ENCODE results near the gene LRRC8D. TPM values are rescaled to one million over a fixed set of nuclear protein-coding genes. Genes with fewer than 3 reads are reported as not detected.

LRRC8D gene
- total RNA-seq, 1 donor from 2014 or later: 22.2 TPM

DNA sequence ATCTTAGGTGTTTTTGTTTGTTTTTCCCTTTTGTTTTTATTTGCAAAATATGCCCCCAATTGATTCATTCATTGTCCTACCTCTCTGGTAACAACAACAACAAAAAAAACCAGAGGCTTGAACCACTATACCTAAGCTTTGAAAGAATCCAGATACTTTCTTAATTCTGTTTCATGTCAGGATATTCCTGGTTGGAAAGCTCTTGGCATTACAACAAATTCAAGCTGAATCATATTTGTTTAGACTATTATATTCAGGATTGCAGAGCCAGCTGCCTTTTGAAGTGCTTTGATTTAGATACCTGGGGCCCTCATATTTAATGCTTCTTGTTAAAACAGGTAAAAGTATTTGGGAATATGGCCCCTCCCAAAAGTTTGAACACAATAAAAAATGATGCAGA lies 151.2 kb downstream of the LRRC8D start:
- intact Hi-C loops (cut with DNase I): no loop called here
- no peak overlapping the region for H3K27ac ChIP-seq
- H3K9me3 ChIP-seq: no peaks in the 10 kb centered on the region
- peaks cover 4% of the 10 kb centered on the region for H3K4me1 ChIP-seq
- ATAC-seq (no peak), DNase-seq (no peak)
- H3K4me3 ChIP-seq: no peak overlapping the region
- H3K36me3 ChIP-seq: no peaks in the 10 kb centered on the region
- H3K27me3 ChIP-seq (ENCODE audit: low read depth): no peaks in the 10 kb centered on the region
- TF ChIP-seq, protein P1, sequence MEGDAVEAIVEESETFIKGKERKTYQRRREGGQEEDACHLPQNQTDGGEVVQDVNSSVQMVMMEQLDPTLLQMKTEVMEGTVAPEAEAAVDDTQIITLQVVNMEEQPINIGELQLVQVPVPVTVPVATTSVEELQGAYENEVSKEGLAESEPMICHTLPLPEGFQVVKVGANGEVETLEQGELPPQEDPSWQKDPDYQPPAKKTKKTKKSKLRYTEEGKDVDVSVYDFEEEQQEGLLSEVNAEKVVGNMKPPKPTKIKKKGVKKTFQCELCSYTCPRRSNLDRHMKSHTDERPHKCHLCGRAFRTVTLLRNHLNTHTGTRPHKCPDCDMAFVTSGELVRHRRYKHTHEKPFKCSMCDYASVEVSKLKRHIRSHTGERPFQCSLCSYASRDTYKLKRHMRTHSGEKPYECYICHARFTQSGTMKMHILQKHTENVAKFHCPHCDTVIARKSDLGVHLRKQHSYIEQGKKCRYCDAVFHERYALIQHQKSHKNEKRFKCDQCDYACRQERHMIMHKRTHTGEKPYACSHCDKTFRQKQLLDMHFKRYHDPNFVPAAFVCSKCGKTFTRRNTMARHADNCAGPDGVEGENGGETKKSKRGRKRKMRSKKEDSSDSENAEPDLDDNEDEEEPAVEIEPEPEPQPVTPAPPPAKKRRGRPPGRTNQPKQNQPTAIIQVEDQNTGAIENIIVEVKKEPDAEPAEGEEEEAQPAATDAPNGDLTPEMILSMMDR (IDR thresholded peaks at IDR 0.05): no peak

DNA sequence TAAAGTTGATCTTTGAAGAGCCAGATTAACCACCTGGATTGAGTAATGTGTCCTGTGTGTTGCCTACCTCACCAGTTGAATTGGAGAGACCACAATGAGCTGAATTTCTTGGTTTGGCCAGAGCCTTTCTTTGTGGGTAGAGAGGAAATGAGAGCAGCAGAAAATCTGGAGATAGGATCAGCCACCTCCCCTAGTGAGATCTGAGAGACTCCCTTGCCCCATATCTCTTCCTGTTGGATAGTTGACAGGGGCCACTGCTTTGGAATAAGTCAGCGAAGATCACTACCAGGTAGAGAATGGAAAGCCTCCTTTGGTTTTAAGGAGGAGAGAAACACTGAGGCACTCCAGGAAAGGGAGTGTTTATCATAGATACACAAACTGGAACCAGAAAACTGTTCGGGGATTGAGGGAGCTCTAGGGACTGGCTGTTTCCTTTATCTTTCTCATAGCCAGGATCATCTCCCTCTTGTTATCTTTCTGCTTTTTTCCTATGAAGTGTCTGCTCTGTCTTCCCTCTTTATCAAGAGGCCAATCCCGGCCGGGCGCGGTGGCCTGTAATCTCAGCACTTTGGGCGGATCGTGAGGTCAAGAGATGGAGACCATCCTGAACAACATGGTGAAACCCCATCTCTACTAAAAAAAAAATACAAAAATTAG lies 152.8 kb downstream of the LRRC8D start:
- no peaks in the 10 kb centered on the region for H3K36me3 ChIP-seq
- ATAC-seq (no peak), DNase-seq (no peak)
- peaks cover 4% of the 10 kb centered on the region for H3K4me1 ChIP-seq
- H3K27me3 ChIP-seq (ENCODE audit: low read depth): no peaks in the 10 kb centered on the region
- H3K9me3 ChIP-seq: no peaks in the 10 kb centered on the region
- intact Hi-C loops (cut with DNase I): no loop called here
- H3K27ac ChIP-seq: no peak overlapping the region
- no peak overlapping the region for H3K4me3 ChIP-seq
- TF ChIP-seq, protein P1 (IDR thresholded peaks at IDR 0.05): no peak

DNA sequence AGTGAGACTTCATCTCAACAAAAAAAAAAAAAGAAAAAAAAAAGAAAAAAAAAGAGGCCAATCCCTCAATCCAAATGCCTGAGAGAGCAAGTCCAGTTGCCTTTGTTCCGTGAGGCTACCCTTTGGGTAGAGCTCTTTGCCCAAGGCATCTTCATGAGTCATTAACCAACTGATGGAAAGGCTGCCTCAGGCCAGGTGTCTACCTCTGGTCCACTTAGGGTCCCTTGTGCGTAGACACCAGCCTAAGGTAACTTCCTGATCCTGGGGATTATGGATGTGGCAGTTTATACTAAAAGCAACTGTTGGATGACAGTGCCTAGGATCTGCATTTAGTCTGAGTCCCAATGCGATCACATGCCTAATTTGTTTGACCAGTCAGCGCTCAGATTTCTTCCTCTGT lies 153.4 kb downstream of the LRRC8D start:
- Histone ChIP-seq H3K36me3 (no peaks in the 10 kb centered on the region), H3K27ac (no peak overlapping the region), H3K4me1 (peaks cover 4% of the 10 kb centered on the region), H3K4me3 (no peak overlapping the region), H3K9me3 (no peaks in the 10 kb centered on the region), H3K27me3 (ENCODE audit: low read depth) (no peaks in the 10 kb centered on the region)
- intact Hi-C loops (cut with DNase I): no loop called here
- TF ChIP-seq, protein P1 (IDR thresholded peaks at IDR 0.05): no peak
- no peak for DNase-seq
- no peak for ATAC-seq

DNA sequence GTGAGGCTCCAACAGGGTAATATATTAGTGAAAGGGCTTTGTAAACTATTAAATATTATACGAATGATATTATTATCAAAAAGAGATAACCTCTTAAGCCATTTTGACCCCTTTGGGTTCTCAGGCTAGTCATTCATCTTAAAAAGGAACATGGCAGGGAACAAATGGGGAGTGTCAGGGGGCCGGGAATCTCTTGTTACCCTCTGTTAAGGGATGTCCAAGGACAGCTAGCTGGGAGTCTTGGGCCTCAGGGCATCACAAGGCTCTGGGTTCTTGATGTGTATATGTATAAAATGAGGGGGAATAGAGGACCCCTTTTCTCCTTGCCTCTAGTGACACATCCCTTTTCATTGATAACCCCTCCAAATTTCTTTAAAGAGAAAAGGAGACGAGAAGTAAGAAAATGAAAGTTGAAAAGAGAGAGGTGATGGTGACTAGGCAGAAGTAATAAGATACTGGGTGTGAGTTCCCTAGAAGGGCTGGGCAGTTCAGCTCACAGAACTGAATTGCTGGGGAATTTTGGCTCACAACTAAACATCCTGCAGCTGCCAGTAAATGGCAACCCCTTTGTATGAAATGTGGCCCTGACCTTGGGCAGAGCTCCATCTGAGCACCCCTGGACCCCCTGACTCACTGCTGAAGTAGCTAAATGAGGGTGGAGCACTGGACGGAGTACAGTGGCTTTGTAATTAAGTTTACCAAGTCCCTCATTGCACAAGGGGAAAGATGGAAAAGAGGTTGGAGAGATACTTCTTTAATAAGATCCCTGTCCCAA lies 154.1 kb downstream of the LRRC8D start:
- Histone ChIP-seq H3K27me3 (ENCODE audit: low read depth) (no peaks in the 10 kb centered on the region), H3K27ac (no peak overlapping the region), H3K4me1 (peaks cover 4% of the 10 kb centered on the region), H3K36me3 (no peaks in the 10 kb centered on the region), H3K9me3 (no peaks in the 10 kb centered on the region), H3K4me3 (no peak overlapping the region)
- intact Hi-C loops (cut with DNase I): no loop called here
- TF ChIP-seq, protein P1 (IDR thresholded peaks at IDR 0.05): no peak
- no peak for DNase-seq
- ATAC-seq: no peak

DNA sequence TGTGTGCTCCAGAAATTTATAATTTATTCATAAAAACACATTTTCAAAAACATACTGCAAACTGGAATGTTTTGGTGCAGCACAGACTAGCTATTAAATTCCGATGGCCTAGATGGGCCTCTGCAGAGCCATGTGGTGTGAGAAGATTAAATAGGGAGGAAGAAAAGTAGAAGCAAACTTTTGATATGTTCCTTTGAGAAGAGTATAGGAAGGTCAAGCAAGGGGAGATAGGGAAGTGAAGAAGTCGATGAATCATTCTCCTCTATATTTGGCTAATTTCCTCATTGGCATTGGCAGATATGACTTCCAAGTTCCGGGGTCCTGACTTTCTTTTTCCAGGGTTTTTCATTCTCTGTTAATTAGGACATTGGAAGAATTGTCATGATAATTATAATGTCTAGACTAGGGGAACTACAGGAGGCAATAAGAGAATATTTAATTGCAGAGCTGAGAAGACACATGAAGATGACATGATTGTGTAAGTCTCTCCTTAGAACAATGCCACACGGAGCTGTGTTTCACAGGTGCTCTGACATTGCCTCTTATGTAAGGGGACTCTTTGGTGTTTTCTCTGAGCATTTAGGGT lies 154.8 kb downstream of the LRRC8D start:
- Histone ChIP-seq H3K27ac (no peak overlapping the region), H3K4me1 (peaks cover 4% of the 10 kb centered on the region), H3K9me3 (no peaks in the 10 kb centered on the region), H3K36me3 (no peaks in the 10 kb centered on the region), H3K27me3 (ENCODE audit: low read depth) (no peaks in the 10 kb centered on the region), H3K4me3 (no peak overlapping the region)
- intact Hi-C loops (cut with DNase I): no loop called here
- DNase-seq: no peak
- TF ChIP-seq, protein P1 (IDR thresholded peaks at IDR 0.05): no peak
- peak in 1 of 2 donors; percentile 46 for ATAC-seq

Measured in lower lobe of right lung (tissue), 2 donors.